Mesothelial cell of epicardium (in vitro differentiated cells): ENCODE measurements around the gene PRKG1. TPM values are rescaled to one million over a fixed set of nuclear protein-coding genes. Genes with fewer than 3 reads are reported as not detected.
A peak's percentile ranks its signal among the peaks of the same experiment; 100 is the strongest.
"Not testable (repeated sequence)": the region's sequence is repeated elsewhere in the genome, so short reads cannot be mapped to it uniquely, and the experiment has no call there.

Source experiments
- DNase-seq, 2 experiments: peaks; one replicate each; pipeline ENCODE4 v3.0.0; 2021; ENCODE audit warnings: low spot score in 2 of 2; ENCODE audit not compliant: unreplicated experiment in 2 of 2
- H3K27ac Mint-ChIP-seq: 2 replicates; pipeline ENCODE4 v1.8.0; 2021; ENCODE audit warnings: mixed read lengths
- H3K27me3 Mint-ChIP-seq: 2 replicates; pipeline ENCODE4 v1.8.0; 2021; ENCODE audit warnings: low read depth, mixed read lengths
- H3K36me3 Mint-ChIP-seq: 2 replicates; pipeline ENCODE4 v1.8.0; 2021; ENCODE audit warnings: mixed read lengths
- H3K4me1 Mint-ChIP-seq: 2 replicates; pipeline ENCODE4 v1.8.0; 2021; ENCODE audit warnings: mixed read lengths
- H3K4me3 Mint-ChIP-seq: 2 replicates; pipeline ENCODE4 v1.8.0; 2021; ENCODE audit warnings: mild to moderate bottlenecking, moderate library complexity, mixed read lengths
- H3K9me3 Mint-ChIP-seq: 2 replicates; pipeline ENCODE4 v1.8.0; 2021; ENCODE audit warnings: mixed read lengths
- total RNA-seq: library from RNA; stranded (reverse); gene quantifications from 3 replicates; pipeline ENCODE4 v1.2.1, GENCODE V29; 2021
- TF ChIP-seq, protein P1 (sequence below): fragments of 200-600 bp; sonication (generic); IDR thresholded peaks from one replicate; pipeline ENCODE4 v1.5.0; 2021; ENCODE audit warnings: antibody characterized with exemption; ENCODE audit not compliant: unreplicated experiment

PRKG1 gene
- total RNA-seq, 1 donor from 2014 or later: 37.0 TPM

DNA sequence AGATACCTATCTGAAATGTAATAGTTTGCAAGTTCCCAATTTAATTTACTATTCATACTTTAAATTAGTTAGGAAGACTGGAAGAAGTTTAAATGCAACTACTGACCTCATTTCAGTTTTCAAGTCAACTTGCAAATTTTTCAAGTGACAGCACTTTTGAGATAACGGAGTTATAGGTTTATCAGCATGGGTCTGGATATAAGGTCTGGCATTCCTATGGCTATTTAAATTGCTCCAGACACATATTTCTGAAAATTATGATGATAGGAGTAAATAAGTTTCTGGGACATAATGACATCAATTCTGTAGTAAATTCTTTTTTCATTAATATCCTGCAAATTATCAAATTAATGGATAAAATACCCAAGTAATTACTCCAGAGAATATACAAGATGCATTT is 251.9 kb downstream of the PRKG1 start:
- no peak for DNase-seq

DNA sequence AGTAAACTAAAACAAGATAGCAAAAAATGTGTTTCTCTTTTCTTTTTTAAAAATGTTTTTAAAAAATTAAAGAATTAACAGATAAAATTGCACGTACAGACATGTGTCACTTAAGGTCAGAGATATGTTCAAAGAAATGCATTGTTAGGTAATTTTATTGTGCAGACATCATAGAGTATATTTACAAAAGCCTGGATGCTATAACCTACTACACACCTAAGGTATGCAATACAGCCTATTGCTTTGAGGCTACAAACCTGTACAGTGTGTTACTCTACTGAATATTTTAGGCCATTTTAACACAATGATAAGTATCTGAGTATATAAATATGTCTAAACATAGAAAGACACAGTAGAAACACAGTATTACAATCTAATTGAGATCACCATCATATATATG is 253.1 kb downstream of the PRKG1 start:
- DNase-seq: no peak
- Mint-ChIP-seq H3K27me3 (no peaks in the 10 kb centered on the region), H3K4me1 (peaks cover 19% of the 10 kb centered on the region), H3K36me3 (peaks cover 29% of the 10 kb centered on the region), H3K27ac (no peak overlapping the region), H3K4me3 (no peak overlapping the region), H3K9me3 (peaks cover 36% of the 10 kb centered on the region)
- TF ChIP-seq, protein P1, sequence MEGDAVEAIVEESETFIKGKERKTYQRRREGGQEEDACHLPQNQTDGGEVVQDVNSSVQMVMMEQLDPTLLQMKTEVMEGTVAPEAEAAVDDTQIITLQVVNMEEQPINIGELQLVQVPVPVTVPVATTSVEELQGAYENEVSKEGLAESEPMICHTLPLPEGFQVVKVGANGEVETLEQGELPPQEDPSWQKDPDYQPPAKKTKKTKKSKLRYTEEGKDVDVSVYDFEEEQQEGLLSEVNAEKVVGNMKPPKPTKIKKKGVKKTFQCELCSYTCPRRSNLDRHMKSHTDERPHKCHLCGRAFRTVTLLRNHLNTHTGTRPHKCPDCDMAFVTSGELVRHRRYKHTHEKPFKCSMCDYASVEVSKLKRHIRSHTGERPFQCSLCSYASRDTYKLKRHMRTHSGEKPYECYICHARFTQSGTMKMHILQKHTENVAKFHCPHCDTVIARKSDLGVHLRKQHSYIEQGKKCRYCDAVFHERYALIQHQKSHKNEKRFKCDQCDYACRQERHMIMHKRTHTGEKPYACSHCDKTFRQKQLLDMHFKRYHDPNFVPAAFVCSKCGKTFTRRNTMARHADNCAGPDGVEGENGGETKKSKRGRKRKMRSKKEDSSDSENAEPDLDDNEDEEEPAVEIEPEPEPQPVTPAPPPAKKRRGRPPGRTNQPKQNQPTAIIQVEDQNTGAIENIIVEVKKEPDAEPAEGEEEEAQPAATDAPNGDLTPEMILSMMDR: no peak

More for the DNA sequence above, 251.9 kb downstream of the PRKG1 start:
- H3K27me3 Mint-ChIP-seq: no peaks in the 10 kb centered on the region
- TF ChIP-seq, protein P1: no peak
- peaks cover 36% of the 10 kb centered on the region for H3K9me3 Mint-ChIP-seq
- H3K27ac Mint-ChIP-seq: peak overlapping the region; percentile 16
- no peak overlapping the region for H3K4me3 Mint-ChIP-seq
- H3K4me1 Mint-ChIP-seq: peaks cover 15% of the 10 kb centered on the region
- peaks cover 29% of the 10 kb centered on the region for H3K36me3 Mint-ChIP-seq

DNA sequence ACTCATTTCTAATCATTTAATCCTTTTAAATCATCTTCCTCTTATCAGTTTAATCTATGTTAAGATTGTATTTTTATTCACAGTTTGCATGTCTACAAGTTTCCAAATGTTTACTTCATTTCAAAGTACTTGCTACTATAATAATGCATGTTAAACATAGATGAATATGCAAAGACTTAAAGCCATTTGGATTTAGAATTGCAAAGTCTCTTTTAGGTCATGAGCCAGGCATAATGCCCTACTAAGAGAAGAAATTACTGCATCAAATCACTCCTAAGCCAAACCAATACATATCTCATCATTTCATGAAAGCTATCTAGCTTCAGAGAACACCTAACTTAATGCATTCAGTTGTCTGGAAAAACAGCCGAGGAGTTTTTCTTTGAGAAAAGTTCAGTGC is 266.1 kb downstream of the PRKG1 start:
- Mint-ChIP-seq H3K4me3 (no peak overlapping the region), H3K9me3 (peaks cover 23% of the 10 kb centered on the region), H3K27me3 (no peaks in the 10 kb centered on the region), H3K4me1 (no peaks in the 10 kb centered on the region), H3K27ac (no peak overlapping the region), H3K36me3 (peaks cover 16% of the 10 kb centered on the region)
- TF ChIP-seq, protein P1: no peak
- DNase-seq: no peak

DNA sequence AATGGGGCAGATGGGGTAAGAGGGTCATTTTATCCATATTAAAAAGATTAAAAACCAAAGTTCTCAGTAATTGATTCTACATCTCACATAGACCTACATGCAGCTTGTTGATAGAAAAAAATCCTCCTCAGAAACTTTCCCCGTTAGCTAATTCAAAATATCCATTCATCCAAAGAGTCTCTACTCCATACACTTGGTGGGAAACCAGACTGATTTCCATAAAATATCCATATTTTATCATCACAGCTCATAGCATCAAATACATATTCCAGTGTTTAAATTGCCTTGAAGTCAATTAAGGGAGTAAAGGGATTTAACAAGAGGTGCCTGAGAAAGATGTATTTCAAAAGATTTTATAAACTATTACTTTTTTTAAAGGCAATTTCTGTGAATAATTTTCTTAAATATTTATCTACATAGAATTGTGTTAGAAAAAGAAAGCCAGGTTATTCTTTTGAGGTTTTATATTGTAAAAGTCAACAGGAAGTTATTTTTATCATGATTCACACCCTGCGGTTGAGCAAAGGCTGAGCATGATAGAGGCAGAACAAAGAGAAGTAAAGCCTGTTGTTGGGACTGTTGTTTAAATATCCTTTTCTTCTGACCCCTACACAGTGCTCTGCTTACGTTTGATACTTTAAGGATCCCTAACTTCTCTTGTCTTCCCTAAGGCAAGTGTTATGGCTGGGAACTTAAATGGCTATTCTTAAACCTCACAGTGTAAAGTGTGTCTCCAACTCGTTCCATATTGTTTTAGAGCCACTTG is 266.7 kb downstream of the PRKG1 start:
- TF ChIP-seq, protein P1: no peak
- H3K27ac Mint-ChIP-seq: no peak overlapping the region
- DNase-seq: no peak
- H3K27me3 Mint-ChIP-seq: no peaks in the 10 kb centered on the region
- H3K9me3 Mint-ChIP-seq: peaks cover 23% of the 10 kb centered on the region
- H3K36me3 Mint-ChIP-seq: peaks cover 16% of the 10 kb centered on the region
- H3K4me1 Mint-ChIP-seq: no peaks in the 10 kb centered on the region
- no peak overlapping the region for H3K4me3 Mint-ChIP-seq

DNA sequence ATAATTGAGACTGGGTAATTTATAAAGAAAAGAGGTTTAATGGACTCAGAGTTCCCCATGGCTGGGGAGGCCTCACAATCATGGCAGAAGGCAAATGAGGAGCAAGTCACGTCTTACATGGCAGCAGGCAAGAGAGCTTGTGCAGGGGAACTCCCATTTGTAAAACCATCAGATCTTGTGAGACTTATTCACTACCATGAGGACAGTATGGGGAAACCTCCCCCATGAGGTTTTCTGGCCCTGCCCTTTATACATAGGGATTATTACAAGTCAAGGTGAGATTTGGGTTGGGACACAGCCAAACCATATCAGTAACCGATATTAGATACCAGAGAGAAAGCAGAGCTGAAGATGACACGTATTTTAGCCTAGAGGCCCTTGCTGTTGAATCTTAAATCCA is 267.5 kb downstream of the PRKG1 start:
- DNase-seq, H3K27me3 Mint-ChIP-seq, H3K27ac Mint-ChIP-seq, H3K4me1 Mint-ChIP-seq, H3K4me3 Mint-ChIP-seq: not testable (repeated sequence)
- peaks cover 12% of the 10 kb centered on the region for H3K36me3 Mint-ChIP-seq
- peaks cover 18% of the 10 kb centered on the region for H3K9me3 Mint-ChIP-seq

DNA sequence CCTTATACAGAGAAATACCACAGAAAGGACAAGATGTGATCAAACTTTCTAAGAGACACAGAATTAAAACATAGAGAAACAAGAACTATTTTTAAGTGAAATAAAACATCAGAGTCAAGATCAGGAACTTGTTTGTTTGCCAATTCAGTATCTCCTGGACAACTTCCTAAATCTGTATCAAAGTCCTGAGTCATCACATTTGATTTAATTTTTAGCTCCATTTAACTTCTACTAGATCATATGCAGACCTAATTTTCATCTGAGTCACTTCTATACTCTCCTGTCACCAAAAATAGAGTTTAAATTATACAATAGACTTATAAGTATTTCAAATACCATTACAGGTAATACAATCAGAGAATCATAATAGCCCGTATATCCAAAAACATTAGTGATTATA is 268.1 kb downstream of the PRKG1 start:
- Mint-ChIP-seq H3K4me1 (no peaks in the 10 kb centered on the region), H3K4me3 (no peak overlapping the region), H3K27me3 (no peaks in the 10 kb centered on the region), H3K27ac (no peak overlapping the region), H3K36me3 (peaks cover 12% of the 10 kb centered on the region), H3K9me3 (peaks cover 12% of the 10 kb centered on the region)
- TF ChIP-seq, protein P1: no peak
- no peak for DNase-seq
